ENCODE measurements around the gene CCDC32. TPM values are rescaled to one million over a fixed set of nuclear protein-coding genes. Genes with fewer than 3 reads are reported as not detected.

Gene CCDC32, protein sequence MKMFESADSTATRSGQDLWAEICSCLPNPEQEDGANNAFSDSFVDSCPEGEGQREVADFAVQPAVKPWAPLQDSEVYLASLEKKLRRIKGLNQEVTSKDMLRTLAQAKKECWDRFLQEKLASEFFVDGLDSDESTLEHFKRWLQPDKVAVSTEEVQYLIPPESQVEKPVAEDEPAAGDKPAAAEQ
- total RNA-seq: 15.7 and 17.2 TPM in 2 replicates

DNA sequence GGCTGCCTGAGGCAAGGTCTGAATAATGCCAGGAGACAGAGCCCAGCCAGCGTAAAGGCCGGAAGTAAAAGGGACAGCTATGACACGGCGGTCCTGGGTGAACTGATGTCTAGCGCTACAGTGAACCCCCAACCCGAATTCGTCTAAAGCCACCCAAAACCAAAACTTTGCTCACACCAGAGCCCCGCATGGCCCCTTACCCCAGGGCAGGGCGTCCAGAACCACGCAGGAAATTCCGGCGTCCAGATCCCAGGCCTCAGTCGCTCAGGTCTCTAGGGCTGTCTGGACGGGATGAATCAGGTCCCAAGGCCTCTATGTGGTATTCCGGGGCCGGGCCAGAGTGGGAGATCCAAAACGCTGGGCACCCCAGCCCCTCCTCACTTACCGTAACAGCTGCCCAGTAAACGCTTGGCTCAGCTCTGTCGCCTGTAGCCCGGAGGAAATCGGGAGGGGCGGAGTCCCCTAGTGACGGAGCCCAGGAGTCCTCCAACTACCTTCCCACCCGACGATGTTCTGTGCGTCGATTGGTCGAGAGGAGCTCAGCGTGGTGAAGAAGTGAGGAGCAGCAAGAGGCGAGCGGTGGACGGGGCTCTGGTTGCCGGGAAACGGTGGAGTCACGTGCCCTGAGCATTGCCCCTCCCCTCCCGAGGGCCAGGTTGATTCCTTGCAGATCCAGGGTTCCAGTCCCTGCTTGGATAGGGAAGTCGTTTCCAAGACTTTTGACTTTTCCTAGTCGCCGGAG, at the start of gene CCDC32:
Gene CCDC32 (minus strand): TSS at position 452 of the 742 bp plus-strand sequence. CDS start 2,027 bp downstream, outside the sequence.

DNA sequence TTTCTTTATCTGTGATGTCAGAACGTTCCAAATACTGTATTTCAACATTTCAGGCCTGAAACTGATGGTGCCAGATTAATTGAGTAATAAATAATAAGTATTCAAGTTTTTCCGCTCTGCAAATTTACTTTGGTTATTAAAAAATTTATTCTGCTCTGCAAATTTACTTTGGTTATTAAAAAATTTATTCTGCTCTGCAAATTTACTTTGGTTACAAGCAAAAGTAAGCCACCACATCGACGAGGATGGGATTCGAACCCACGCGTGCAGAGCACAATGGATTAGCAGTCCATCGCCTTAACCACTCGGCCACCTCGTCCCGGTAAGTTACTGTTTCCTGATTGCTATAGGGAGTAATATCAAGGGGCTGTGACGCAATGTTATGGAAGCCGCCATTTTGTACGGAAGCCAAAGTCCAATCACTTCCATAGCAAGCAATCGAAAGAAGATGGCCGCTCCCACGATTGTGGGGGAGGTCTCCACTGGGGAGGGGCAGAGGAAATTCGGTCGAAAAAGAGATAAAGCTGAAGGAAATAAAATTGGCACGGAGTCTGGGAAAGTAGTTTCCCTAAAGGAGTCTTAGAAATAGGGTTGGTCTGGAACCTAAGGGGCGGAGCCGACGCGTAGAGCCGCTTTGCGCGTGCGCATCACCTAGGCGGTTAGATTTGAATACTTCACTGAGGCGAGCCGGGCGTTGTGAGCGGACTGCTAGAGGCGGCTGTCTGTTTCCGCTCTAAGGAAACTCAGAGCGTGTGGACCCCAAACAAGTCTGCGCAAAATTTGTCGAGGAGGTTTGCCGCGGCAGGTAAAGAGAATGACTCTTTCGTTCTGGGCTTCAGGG, 29.0 kb upstream of the CCDC32 start, which contains the start of gene KNL1:
Gene KNL1 (plus strand): TSS at position 662 of the 841 bp plus-strand sequence. CDS start 8,683 bp downstream, outside the sequence.

DNA sequence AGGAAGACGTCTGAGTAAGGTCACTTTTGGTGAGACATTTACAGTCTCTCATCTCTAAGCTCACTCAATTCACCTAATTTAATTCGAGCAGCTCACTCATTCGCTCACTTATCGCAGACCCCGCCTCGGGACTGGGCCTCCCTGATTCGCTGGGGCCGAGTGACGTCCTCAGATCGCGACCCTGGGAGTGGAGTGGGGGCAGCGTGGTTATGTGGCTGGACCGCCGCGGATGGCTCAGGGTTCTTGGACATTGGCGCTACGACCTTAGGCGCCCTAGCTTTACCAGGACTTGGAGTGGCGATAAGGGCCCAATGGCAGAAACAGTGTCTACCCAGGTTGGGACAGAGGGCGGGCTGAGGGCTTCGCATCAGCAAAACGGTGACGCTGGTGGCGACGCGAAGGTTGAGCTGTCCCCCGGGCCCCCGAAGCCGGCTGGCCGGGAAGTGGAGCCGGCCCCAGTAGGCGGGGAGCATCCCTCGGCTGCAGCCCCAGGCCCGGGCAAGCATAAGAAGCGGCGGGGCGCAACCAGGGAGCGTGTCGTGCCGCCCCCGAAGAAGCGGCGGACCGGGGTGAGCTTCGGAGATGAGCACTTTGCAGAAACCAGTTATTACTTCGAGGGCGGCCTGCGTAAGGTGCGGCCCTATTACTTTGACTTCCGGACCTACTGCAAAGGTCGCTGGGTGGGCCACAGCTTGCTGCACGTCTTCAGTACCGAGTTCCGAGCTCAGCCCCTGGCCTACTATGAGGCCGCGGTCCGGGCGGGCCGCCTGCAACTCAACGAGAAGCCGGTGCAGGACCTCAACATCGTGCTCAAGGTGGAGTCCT, 4.5 kb upstream of the CCDC32 start, which contains the start of gene RPUSD2:
Gene RPUSD2 (plus strand): TSS at position 171 of the 825 bp plus-strand sequence. CDS start 39 bp downstream, at position 210.

Other genes starting within 250 kb of the CCDC32 start
- 8.6 and 30.1 TPM in 2 replicates for gene INAFM2, start 241.3 kb downstream of the CCDC32 start, total RNA-seq
- 0.09 and 1.6 TPM in 2 replicates for gene CCDC9B, start 224.1 kb downstream of the CCDC32 start, total RNA-seq
- not detected in 2 replicates for gene PHGR1, start 214.0 kb downstream of the CCDC32 start, total RNA-seq
- 0.09 and 0.23 TPM in 2 replicates for gene DISP2, start 206.8 kb downstream of the CCDC32 start, total RNA-seq
- gene KNSTRN, start 182.3 kb downstream of the CCDC32 start, total RNA-seq: 11.6 and 15.2 TPM in 2 replicates
- 32.2 and 36.8 TPM in 2 replicates for gene IVD, start 159.2 kb downstream of the CCDC32 start, total RNA-seq
- 10.7 and 13.9 TPM in 2 replicates for gene BAHD1, start 124.1 kb downstream of the CCDC32 start, total RNA-seq
- 20.5 and 29.2 TPM in 2 replicates for gene CHST14, start 94.1 kb downstream of the CCDC32 start, total RNA-seq
- gene RPUSD2, start 4.3 kb upstream of the CCDC32 start, total RNA-seq: 6.1 and 8.5 TPM in 2 replicates
- gene KNL1, start 29.2 kb upstream of the CCDC32 start, total RNA-seq: 1.5 and 2.3 TPM in 2 replicates
- 1.2 and 5.6 TPM in 2 replicates for gene RAD51, start 130.1 kb upstream of the CCDC32 start, total RNA-seq
- gene RMDN3, start 190.2 kb upstream of the CCDC32 start, total RNA-seq: 21.8 and 28.2 TPM in 2 replicates
- 26.3 and 32.4 TPM in 2 replicates for gene GCHFR, start 199.0 kb upstream of the CCDC32 start, total RNA-seq
- 0.34 TPM in 1 of 2 replicates, not detected in the other for gene C15orf62, start 204.9 kb upstream of the CCDC32 start, total RNA-seq
- 16.0 and 25.7 TPM in 2 replicates for gene ZFYVE19, start 242.0 kb upstream of the CCDC32 start, total RNA-seq
- 18.1 and 24.5 TPM in 2 replicates for gene DNAJC17, start 242.4 kb upstream of the CCDC32 start, total RNA-seq

All from pericardium fibroblast (primary cell).